Esophagus muscularis mucosa (tissue), 4 donors: ENCODE measurements around the gene IFIT2.

Source experiments
- CTCF ChIP-seq, 3 experiments: fragments of 200-600 bp in 2 of 3; fragments of 450-650 bp in 1 of 3; sonication (generic) in 2 of 3; IDR thresholded peaks; one replicate each; pipeline ENCODE4 v1.5.1; 2017 to 2019; ENCODE audit warnings: antibody characterized with exemption in 3 of 3, mild to moderate bottlenecking in 2 of 3, moderate library complexity in 1 of 3
- EP300 ChIP-seq: sonication (generic); formaldehyde crosslinking; IDR thresholded peaks from one replicate; pipeline ENCODE4 v1.6.1; 2017; ENCODE audit warnings: antibody characterized with exemption
- POLR2A ChIP-seq: fragments of 450-650 bp; IDR thresholded peaks from one replicate; pipeline ENCODE4 v1.6.1; 2017; ENCODE audit warnings: antibody characterized with exemption, moderate library complexity, mild to moderate bottlenecking, low read depth
- POLR2AphosphoS5 ChIP-seq, 2 donors: sonication (generic); formaldehyde crosslinking; IDR thresholded peaks; one replicate each; pipeline ENCODE4 v1.6.1; 2017; ENCODE audit warnings: antibody characterized with exemption in 2 of 2

- TF ChIP-seq POLR2A, result no peak
- TF ChIP-seq CTCF (IDR thresholded peaks at IDR 0.05), result no peak
- peak; percentile 16 to 41 for TF ChIP-seq POLR2AphosphoS5 (IDR thresholded peaks at IDR 0.05)
- TF ChIP-seq EP300, result no peak
Observed at GRCh38 chr10:89332123-89332633, 30.3 kb downstream of the IFIT2 start.
